Smooth muscle cell of the coronary artery (primary cell): Measurements from ENCODE around the gene IFI27. TPM values are rescaled to one million over a fixed set of nuclear protein-coding genes. Genes with fewer than 3 reads are reported as not detected.

Experiments used
- total RNA-seq: library from RNA; depleted of rRNA; stranded (reverse); fragments of >200 nt; gene quantifications from 2 replicates; pipeline ENCODE4 v1.2.3, GENCODE V29; 2014; ENCODE audit warnings: low replicate concordance

IFI27 gene
- total RNA-seq = 30.8 and 34.5 TPM in 2 replicates

DNA sequence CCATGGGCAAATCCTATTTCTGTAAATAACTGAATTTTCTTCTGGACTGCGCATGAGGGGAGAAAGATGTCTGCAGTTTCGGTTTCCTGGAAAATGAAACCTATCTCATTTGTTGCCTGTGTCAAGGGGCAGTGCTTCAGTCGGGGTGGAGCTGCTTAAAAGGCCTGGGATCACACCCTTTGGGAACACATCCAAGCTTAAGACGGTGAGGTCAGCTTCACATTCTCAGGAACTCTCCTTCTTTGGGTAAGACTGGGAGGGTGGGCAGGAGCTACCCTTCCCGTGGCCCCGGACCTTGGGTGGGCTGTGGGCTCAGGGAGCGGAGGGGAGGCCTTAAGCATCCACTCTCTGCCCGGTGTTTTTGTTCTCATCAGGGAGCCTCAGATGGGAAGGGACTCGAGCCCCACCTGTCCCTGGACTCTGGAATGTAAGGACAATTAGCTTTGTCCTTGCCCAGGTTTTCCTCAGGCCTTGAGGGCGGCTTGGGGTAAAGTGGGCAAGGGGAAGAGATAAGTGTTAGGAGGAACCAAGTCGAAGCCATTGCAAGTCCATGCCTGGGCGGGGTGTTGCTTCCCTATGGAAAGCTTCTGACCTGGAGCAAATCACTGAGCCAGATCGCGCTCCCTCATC is at the start of gene IFI27:
TSS of gene IFI27 (plus strand) at position 185 of the 630 bp plus-strand sequence.

DNA sequence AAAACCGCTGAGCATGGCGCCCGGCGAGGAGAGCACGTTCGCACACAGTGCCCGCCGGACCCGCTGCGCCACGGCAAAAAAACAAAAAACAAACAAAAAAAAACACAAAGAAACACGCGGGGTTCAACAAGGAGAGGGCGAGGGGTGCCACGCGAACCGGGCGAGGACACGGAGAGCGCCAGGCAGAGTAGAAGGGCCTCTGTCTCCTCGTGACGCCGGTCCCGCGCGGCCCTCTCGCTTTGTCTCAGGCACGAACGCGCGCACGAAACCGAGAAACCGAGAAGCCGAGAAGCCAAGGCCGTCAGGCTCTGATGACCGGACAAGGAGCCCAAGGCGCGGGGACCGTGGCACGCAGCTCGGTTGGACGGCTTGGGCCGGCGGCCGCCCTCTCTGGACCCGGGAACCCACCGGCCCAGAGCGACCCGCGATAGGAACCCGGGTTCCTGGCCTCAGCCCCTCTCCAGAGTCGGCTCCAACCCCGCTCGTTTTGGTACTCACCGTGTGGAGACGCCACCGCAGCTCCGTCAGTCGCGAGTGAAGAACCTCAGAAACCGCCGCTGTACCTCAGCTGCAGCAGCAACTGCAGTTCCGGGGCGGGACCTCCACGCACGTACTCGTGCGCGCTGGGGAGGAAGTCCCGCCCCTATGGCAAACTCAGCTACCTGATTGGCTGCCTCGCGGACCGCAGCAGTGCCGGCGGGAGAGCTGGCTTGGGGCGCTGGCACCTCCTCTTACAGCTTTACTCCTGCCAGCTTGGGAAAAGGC is 29.7 kb upstream of the IFI27 start, which contains the start of the genes DDX24 and IFI27L1:
TSS of gene DDX24 (minus strand) at position 582 of the 765 bp plus-strand sequence. CDS start 1,460 bp downstream, outside the sequence.
TSS of gene IFI27L1 (plus strand) at position 690 of the 765 bp plus-strand sequence. CDS start 15,628 bp downstream, outside the sequence.

DNA sequence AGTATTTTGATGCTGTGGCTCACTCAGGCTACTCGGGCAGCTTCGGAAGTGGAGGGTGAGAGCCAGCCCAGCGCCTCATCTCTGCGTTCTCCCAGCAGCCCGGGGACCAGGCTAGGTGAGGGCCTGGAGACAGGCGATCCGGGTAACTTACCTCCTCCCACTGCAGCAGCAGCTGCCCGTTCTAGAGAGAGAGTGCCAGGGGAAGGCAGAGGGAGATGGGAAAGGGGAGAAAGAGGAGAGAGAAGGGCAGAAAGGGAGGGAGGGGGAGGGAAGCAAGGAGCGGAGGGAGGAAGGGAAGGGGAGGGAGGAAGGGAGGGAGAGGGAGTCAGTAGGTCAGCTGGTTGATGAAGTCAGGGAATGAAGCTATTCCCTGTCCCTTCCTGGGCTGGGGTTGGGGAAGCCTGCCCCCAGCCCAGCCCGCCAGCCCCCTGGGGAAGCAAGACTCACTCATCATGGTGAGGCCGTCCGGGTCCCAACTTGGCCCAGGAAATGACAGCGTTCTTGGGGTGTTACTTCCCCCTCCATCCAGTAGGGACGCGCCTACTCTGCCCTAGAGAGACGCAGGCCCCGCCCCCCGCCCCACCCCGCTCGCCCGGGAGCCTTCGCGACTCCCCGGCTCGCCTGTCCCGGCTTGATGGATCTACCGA is 18.7 kb downstream of the IFI27 start, which contains the start of gene IFI27L2:
TSS of gene IFI27L2 (minus strand) at position 494 of the 647 bp plus-strand sequence. CDS start at position 454, 40 bp downstream.

Other genes with a start within 250 kb of the IFI27 start
- not detected in 2 replicates for gene FAM181A, start 183.4 kb upstream of the IFI27 start, total RNA-seq
- 0.23 and 0.35 TPM in 2 replicates for gene ASB2, start 134.2 kb upstream of the IFI27 start, total RNA-seq
- not detected in 2 replicates for gene CCDC197, start 113.4 kb upstream of the IFI27 start, total RNA-seq
- 1.3 and 1.5 TPM in 2 replicates for gene OTUB2, start 84.4 kb upstream of the IFI27 start, total RNA-seq
- gene DDX24, start 29.5 kb upstream of the IFI27 start, total RNA-seq = 97.5 and 98.4 TPM in 2 replicates
- 17.4 and 40.3 TPM in 2 replicates for gene IFI27L1, start 29.4 kb upstream of the IFI27 start, total RNA-seq
- 184 and 406 TPM in 2 replicates for gene IFI27L2, start 18.9 kb downstream of the IFI27 start, total RNA-seq
- gene PPP4R4, start 63.6 kb downstream of the IFI27 start, total RNA-seq = 1.8 and 10.4 TPM in 2 replicates
- gene SERPINA10, start 182.5 kb downstream of the IFI27 start, total RNA-seq = not detected in 2 replicates
- gene SERPINA6, start 212.6 kb downstream of the IFI27 start, total RNA-seq = not detected in 2 replicates